Neural progenitor cell (in vitro differentiated cells): ENCODE data around the gene SMARCB1.

Source experiments
- EZH2 ChIP-seq: fragments of 200-600 bp; sonication (generic); IDR thresholded peaks from 2 replicates; pipeline ENCODE4 v1.6.1; 2017; ENCODE audit warnings: antibody characterized with exemption, mild to moderate bottlenecking, moderate library complexity
- EZH2phosphoT487 ChIP-seq: fragments of 200-600 bp; sonication (generic); IDR thresholded peaks from 2 replicates; pipeline ENCODE4 v1.6.1; 2017; ENCODE audit warnings: antibody characterized with exemption
- TF ChIP-seq, protein P1 (sequence below): fragments of 200-600 bp; sonication (generic); IDR thresholded peaks from 2 replicates; pipeline ENCODE4 v1.5.1; 2017; ENCODE audit warnings: antibody characterized with exemption, mild to moderate bottlenecking

DNA sequence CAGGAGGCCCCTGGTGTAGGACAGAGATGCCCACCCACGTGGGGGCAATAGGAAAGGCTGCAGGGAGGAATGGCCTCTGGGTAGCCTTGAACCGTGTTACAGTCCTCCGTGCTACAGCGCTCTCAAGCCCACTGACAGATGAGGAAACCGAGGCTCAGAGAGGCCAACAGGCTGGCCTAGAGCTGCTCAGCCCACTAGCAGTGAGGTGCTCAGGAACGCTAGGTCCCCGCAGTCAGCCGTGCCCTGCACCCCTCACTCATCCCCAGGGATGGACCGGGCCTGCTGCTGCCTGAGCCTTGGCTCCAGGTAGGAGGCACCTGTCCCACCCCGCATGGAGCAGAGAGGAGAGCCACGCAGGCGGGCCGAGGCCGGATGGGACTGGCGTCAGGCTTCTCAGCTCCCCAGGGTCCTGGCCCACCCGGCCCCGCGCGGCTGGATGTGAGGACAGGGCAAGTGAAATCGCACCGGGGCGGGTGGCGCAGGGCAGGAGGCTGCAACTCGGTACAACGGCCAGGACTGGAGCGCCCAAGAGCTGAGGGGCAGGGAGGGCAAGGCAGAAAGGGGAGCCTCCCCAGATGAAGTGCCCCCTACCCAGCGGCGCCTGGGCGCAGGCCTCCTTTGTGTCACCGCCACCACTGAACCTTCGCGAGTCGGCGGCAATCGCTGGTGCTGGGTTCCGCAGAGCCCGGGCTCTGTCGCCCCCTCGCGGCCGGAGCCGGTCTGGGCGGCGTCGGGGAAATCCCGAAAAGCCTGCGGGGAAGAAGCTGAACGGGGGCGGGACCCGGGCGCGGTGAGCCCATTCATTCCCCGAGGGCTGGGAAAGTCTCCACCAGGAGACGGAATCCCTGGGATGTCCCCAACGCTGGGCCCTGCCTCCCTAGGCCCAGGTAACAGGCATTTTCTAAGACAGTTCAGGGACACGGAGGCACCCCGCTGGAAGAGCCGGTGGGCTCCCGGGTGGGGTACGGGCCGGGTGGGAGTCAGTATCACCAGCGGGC lies 62.5 kb downstream of the SMARCB1 start:
- TF ChIP-seq, protein P1, sequence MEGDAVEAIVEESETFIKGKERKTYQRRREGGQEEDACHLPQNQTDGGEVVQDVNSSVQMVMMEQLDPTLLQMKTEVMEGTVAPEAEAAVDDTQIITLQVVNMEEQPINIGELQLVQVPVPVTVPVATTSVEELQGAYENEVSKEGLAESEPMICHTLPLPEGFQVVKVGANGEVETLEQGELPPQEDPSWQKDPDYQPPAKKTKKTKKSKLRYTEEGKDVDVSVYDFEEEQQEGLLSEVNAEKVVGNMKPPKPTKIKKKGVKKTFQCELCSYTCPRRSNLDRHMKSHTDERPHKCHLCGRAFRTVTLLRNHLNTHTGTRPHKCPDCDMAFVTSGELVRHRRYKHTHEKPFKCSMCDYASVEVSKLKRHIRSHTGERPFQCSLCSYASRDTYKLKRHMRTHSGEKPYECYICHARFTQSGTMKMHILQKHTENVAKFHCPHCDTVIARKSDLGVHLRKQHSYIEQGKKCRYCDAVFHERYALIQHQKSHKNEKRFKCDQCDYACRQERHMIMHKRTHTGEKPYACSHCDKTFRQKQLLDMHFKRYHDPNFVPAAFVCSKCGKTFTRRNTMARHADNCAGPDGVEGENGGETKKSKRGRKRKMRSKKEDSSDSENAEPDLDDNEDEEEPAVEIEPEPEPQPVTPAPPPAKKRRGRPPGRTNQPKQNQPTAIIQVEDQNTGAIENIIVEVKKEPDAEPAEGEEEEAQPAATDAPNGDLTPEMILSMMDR, result peak; percentile 96
- TF ChIP-seq EZH2phosphoT487 (no peak), EZH2 (peak; percentile 38)
